ENCODE results near the gene CYP4Z1. TPM values are rescaled to one million over a fixed set of nuclear protein-coding genes. Genes with fewer than 3 reads are reported as not detected.
"Not testable (repeated sequence)": the region's sequence is repeated elsewhere in the genome, so short reads cannot be mapped to it uniquely, and the experiment has no call there.

CYP4Z1 gene
- total RNA-seq, 1 donor from 2014 or later, result not detected

GRCh38 chr1:47091476-47091875 lies 24.4 kb downstream of the CYP4Z1 start:
- H3K4me3 ChIP-seq (ENCODE audit: low read depth, low read length); H3K36me3 ChIP-seq (ENCODE audit: control insufficient read depth, insufficient read depth, low read length); DNase-seq (ENCODE audit: low read depth); H3K27me3 ChIP-seq (ENCODE audit: control insufficient read depth, insufficient read depth, low read length): not testable (repeated sequence)
- TF ChIP-seq CTCF (IDR thresholded peaks at IDR 0.05; ENCODE audit: insufficient read depth, low read length, poor library complexity, severe bottlenecking), result peak; percentile 3

GRCh38 chr1:47104816-47105215 lies 37.8 kb downstream of the CYP4Z1 start:
- no peak for DNase-seq (ENCODE audit: low read depth)
- Histone ChIP-seq H3K27me3 (ENCODE audit: control insufficient read depth, insufficient read depth, low read length) (no peaks in the 10 kb centered on the region), H3K36me3 (ENCODE audit: control insufficient read depth, insufficient read depth, low read length) (no peaks in the 10 kb centered on the region), H3K4me3 (ENCODE audit: low read depth, low read length) (no peak overlapping the region)
- TF ChIP-seq CTCF (IDR thresholded peaks at IDR 0.05; ENCODE audit: insufficient read depth, low read length, poor library complexity, severe bottlenecking), result no peak

GRCh38 chr1:47106792-47107191 lies 39.8 kb downstream of the CYP4Z1 start:
- TF ChIP-seq CTCF (IDR thresholded peaks at IDR 0.05; ENCODE audit: insufficient read depth, low read length, poor library complexity, severe bottlenecking), result no peak
- Histone ChIP-seq H3K27me3 (ENCODE audit: control insufficient read depth, insufficient read depth, low read length) (no peaks in the 10 kb centered on the region), H3K36me3 (ENCODE audit: control insufficient read depth, insufficient read depth, low read length) (no peaks in the 10 kb centered on the region), H3K4me3 (ENCODE audit: low read depth, low read length) (no peak overlapping the region)
- no peak for DNase-seq (ENCODE audit: low read depth)

- H3K4me3 ChIP-seq (ENCODE audit: low read depth, low read length); H3K36me3 ChIP-seq (ENCODE audit: control insufficient read depth, insufficient read depth, low read length); H3K27me3 ChIP-seq (ENCODE audit: control insufficient read depth, insufficient read depth, low read length): not testable (repeated sequence)
- peak; percentile 35 for DNase-seq (ENCODE audit: low read depth)
Observed at GRCh38 chr1:47107851-47108574, 41.0 kb downstream of the CYP4Z1 start.

GRCh38 chr1:47109482-47109881 lies 42.5 kb downstream of the CYP4Z1 start:
- H3K4me3 ChIP-seq (ENCODE audit: low read depth, low read length); H3K36me3 ChIP-seq (ENCODE audit: control insufficient read depth, insufficient read depth, low read length); H3K27me3 ChIP-seq (ENCODE audit: control insufficient read depth, insufficient read depth, low read length); DNase-seq (ENCODE audit: low read depth): not testable (repeated sequence)

GRCh38 chr1:47113178-47113577 lies 46.1 kb downstream of the CYP4Z1 start:
- Histone ChIP-seq H3K27me3 (ENCODE audit: control insufficient read depth, insufficient read depth, low read length) (no peaks in the 10 kb centered on the region), H3K4me3 (ENCODE audit: low read depth, low read length) (no peak overlapping the region), H3K36me3 (ENCODE audit: control insufficient read depth, insufficient read depth, low read length) (no peaks in the 10 kb centered on the region)
- DNase-seq (ENCODE audit: low read depth), result no peak
- TF ChIP-seq CTCF (IDR thresholded peaks at IDR 0.05; ENCODE audit: insufficient read depth, low read length, poor library complexity, severe bottlenecking), result no peak

GRCh38 chr1:47121039-47121438 lies 54.0 kb downstream of the CYP4Z1 start:
- not testable (repeated sequence) for H3K36me3 ChIP-seq (ENCODE audit: control insufficient read depth, insufficient read depth, low read length); H3K4me3 ChIP-seq (ENCODE audit: low read depth, low read length); H3K27me3 ChIP-seq (ENCODE audit: control insufficient read depth, insufficient read depth, low read length); DNase-seq (ENCODE audit: low read depth)

- DNase-seq (ENCODE audit: low read depth); H3K4me3 ChIP-seq (ENCODE audit: low read depth, low read length); H3K36me3 ChIP-seq (ENCODE audit: control insufficient read depth, insufficient read depth, low read length); H3K27me3 ChIP-seq (ENCODE audit: control insufficient read depth, insufficient read depth, low read length): not testable (repeated sequence)
Observed at GRCh38 chr1:47124834-47125233, 57.8 kb downstream of the CYP4Z1 start.

GRCh38 chr1:47126997-47127396 lies 60.0 kb downstream of the CYP4Z1 start:
- H3K27me3 ChIP-seq (ENCODE audit: control insufficient read depth, insufficient read depth, low read length); H3K4me3 ChIP-seq (ENCODE audit: low read depth, low read length); H3K36me3 ChIP-seq (ENCODE audit: control insufficient read depth, insufficient read depth, low read length); DNase-seq (ENCODE audit: low read depth): not testable (repeated sequence)
